ENCODE results near the gene NSMCE4A.

- TF ChIP-seq POLR2A (IDR thresholded peaks at IDR 0.05) (no peak), CTCF (IDR thresholded peaks at IDR 0.05) (no peak), POLR2AphosphoS5 (IDR thresholded peaks at IDR 0.05) (no peak)
Observed at GRCh38 chr10:121990015-121990677, 15.1 kb upstream of the NSMCE4A start.
